ENCODE data around the gene LRRC4. TPM values are rescaled to one million over a fixed set of nuclear protein-coding genes. Genes with fewer than 3 reads are reported as not detected.

Gene LRRC4
- polyA plus RNA-seq, 3 donors = 0.17 to 3.1 (median 1.5) TPM

DNA sequence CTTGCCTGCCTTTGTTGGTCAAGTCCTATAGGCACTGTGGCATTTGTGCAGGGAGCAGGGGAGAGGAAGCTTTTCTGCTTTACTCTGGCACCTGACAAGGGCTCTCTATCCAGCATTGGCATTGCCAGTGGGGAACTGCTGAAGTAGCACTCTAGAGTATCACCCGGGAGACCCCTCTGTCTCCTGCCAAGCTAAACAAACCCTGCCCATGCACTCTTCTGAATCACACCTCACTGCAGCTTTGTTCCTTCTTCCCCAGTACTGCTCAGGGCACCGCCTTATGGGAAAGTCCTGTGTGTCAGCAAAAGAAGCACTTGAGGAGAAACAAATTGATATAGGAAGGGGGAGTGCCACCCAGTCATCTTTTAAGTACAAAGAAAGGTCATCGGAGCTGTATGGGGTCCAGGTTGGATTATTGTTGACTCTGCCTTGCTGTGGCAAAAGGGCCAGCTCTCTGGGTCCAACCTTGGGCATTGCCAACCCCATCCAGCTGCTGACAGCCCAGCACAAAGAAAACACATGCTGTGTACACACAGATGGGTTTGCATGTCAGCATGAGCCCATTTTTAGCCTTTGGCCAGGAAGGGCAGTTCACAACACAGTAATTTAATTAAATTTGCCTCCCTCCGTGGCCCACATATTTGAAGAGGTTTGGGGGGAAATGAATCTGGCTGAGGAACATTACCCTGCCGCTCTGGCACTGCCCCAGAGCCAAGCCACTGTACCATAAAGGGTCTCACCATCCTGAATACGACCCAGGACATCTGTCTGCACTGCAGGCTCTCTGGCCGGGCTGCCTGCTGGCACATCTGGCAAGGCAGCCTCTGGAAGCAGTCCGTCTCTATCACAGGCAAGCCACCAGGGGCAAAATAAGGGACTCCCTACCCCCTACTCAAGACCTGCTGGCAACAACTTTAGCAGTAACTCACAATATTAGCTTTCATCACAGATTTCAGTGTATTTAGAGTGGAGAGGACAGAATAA lies 13.1 kb downstream of the LRRC4 start:
- WGBS, 3 donors = 60 to 80% (median 80%) methylated on average over 8 of the region's 8 CpGs
- no peak overlapping the region for H3K27ac ChIP-seq (ENCODE audit: low read depth, low read length)

DNA sequence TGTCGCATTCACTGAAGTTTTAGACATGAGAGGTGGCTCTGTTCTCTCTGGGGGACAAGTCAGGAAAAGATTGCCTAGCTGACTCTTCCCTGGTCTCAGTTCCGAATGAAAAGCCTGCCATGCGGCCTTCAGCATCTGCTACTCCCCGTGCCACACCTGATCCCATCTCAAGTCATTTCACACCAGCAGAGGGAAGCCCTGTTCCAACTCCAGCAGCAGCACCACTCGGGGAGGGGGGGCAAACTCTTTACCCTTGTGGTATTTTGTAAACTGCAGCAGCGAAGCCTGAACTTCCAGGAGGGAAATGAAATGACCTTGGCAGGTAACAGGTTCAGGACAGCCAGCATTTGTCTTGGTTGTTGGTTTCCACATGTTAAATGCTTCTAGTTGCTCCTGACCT lies 13.8 kb downstream of the LRRC4 start:
- H3K27ac ChIP-seq (ENCODE audit: low read depth, low read length) = no peak overlapping the region
- WGBS, 3 donors = 55 to 86% (median 86%) methylated on average over 6 of the region's 6 CpGs

DNA sequence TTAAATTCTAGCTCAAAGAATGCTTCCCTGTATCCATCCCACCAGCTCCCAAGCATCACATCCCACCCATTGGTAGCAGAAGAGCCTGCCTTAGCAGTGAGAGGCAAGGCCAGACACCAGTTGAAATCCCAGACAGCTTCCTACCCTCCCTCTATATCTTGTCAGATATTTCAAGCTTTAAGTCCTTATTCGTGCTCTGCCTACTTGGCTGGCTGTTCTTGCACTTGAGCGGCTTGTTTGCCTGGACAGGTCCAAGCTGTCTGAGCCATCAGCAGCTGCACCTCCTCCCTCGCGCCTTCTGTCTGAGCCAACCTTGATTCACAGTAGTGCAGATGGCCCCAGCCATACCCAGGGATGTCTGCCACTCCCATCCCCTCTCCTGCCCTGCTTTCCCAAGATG lies 16.4 kb downstream of the LRRC4 start:
- H3K27ac ChIP-seq (ENCODE audit: low read depth, low read length) = no peak overlapping the region
- WGBS, 3 donors = 74 to 89% (median 84%) methylated on average over 4 of the region's 4 CpGs

DNA sequence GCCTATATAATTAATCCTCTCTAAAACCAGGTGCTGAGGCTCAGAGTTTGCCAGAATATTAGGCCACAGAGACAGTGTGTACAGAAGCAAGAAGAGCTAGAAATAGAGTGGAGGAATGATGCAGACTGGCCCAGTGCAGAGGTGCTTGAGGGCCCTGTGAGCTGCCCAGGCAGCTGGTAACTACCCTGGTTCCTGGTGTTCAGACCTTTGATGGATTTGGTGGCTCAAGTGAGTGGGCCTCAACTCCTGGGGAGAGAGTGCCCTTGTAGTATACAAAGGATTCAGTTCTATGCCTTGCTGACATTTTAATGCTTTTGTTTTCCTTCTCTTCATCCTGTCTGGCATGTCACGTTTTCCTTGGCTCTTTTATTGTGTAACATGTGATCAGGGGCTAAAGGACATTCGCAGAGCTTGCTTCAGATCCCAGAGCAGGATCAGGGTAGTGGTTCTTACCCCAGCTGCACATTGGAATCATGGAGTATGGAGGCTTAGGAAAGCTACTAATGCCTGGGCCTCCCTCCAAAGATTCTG lies 20.0 kb downstream of the LRRC4 start:
- no peak overlapping the region for H3K27ac ChIP-seq (ENCODE audit: low read depth, low read length)
- WGBS, 3 donors = 44 to 75% (median 56%) methylated on average over 2 of the region's 2 CpGs

DNA sequence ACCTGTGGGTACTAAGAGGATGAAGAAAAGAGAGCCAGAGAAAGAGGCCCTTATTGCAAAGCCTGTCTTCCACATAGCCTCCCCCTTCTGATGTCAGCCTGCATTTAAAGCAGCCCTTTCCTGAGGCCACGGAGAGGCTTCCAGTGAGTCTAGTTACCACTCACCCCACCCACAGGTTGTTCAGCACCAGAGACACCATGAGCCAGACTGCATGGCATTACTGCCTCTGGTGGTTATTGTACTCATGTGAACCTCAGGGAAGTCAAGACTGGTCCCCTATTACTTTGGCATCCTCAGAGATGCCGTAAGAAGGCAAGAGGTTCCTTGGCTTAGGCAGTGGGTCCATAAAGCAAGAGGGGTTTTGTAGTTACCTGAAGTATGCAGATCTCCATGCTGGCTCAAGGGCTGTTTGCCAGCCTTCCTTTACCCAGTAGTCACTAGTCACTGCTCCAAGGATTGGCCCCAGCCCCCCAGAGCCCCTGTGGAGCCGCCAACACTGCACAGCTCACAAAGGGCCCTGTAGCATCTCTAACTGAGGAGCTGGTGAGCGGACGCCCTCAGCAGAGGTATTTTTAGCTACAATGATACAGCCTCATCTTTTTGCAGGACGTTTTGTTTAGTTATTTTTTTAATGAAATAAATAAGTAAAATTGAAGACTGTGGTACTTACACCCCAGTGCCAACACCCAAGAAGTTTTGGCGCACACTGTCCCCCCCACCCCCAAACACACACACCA lies 20.7 kb downstream of the LRRC4 start:
- WGBS, 3 donors = 84 to 91% (median 89%) methylated on average over 7 of the region's 7 CpGs
- H3K27ac ChIP-seq (ENCODE audit: low read depth, low read length) = no peak overlapping the region

DNA sequence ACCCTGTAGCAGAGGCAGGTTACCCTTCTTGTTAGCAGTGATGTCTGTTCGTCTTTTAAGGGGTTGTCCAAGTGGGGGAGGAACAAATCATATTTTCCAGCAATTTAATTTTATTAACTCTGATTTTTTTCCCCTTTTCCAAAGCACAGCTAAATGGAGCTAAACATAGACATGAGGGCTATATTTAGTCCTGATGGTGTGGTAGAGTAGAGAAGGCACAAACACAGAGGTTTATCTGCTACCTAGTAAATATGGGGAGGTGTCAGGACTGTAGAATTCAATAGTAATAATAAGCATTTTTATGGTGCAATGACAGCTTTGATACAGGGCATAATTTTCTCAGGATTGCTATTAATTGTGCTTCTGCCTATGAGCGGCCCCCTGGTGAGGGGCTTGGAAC lies 22.5 kb downstream of the LRRC4 start:
- H3K27ac ChIP-seq (ENCODE audit: low read depth, low read length) = no peak overlapping the region
- WGBS, 3 donors = 94 to 96% (median 95%) methylated on average over 2 of the region's 2 CpGs

- 73 to 90% (median 87%) methylated on average over 5 of the region's 5 CpGs for WGBS, 3 donors
- no peak overlapping the region for H3K27ac ChIP-seq (ENCODE audit: low read depth, low read length)
These were observed 23.1 kb downstream of the LRRC4 start for GRCh38 chr7:128008141-128008540.

DNA sequence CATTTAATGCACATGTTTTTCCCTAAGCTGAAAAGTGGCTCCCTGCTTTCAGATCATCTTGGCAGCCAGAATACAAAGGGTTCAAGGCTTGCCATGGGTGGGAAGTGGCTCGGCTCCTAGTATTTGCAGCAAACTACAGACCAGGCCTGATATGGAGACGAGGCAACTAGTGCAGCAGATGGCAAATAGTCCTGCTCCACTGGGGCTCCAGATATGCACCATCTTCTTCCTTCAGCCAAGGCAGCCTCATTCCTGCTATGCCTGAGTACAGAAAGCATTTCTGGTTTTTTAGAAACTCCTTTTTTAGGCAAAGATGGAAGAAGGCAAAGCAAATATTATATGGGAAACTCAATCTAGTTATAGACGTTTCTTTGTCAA lies 23.9 kb downstream of the LRRC4 start:
- WGBS, 3 donors = 48 to 92% (median 91%) methylated on average over 3 of the region's 3 CpGs
- no peak overlapping the region for H3K27ac ChIP-seq (ENCODE audit: low read depth, low read length)

DNA sequence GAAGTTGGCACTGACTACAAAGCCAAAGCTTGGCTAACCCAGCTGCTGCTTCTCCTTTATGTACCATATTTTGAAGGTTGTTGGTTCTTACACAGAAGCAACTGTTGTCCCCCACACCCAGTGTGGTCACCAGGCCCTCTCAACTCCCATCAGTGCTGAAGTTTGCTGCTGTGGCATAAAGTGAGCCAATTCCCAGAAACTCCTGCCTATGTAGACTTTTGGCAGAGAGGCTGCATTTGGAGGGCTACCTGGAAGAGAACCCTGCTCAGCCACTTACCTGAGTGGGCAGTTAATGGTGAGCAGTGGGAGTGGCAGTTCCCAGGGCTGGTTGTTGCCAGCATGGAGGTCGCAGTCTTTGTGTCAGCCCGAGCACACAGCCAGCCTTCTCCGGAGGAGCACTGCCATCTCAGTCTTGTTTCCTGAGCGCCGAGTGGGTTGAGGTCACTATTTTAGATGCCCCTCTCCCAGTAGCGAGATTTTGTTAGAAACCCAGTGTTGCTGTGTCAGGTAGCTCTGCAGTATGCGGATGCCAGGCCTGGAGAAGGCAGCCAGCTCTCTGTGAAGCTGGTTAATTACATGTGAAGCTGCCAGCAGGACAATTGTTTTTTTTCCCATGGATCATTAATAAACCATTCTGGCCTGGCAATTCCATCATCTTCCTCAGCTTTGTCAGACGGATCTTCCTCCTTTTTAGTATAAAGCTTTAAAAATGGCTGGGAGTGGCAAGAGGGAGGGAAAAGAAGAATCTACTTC lies 24.5 kb downstream of the LRRC4 start:
- no peak overlapping the region for H3K27ac ChIP-seq (ENCODE audit: low read depth, low read length)
- WGBS, 3 donors = 73 to 97% (median 97%) methylated on average over 8 of the region's 8 CpGs

- 29 to 91% (median 89%) methylated on average over 3 of the region's 3 CpGs for WGBS, 3 donors
- H3K27ac ChIP-seq (ENCODE audit: low read depth, low read length) = no peak overlapping the region
These were observed 25.5 kb downstream of the LRRC4 start for GRCh38 chr7:128005759-128006159.

GRCh38 chr7:128005117-128005516 lies 26.1 kb downstream of the LRRC4 start:
- no peak overlapping the region for H3K27ac ChIP-seq (ENCODE audit: low read depth, low read length)
- 69 to 93% (median 87%) methylated on average over 7 of the region's 7 CpGs for WGBS, 3 donors

DNA sequence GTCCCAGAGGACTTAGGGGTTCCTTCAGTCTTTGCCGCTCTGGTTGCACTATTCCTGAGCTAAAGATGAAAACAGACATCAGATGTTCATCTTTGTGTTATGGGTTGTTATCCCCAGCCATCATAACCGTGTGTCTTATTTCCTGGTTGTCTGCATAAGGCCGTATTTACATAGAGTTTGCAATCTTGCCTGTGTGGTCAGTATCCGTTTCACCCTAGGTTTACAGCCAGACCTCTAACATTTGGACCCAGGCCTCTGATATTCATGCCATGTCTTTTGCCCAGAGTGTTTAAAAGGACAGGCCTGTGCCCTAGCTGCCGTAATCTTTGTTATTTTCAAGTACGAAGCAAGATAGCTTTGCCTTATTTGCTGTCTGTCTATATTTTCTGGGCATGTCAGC lies 26.6 kb downstream of the LRRC4 start:
- 64 to 94% (median 91%) methylated on average over 6 of the region's 6 CpGs for WGBS, 3 donors
- H3K27ac ChIP-seq (ENCODE audit: low read depth, low read length) = no peak overlapping the region

GRCh38 chr7:128003787-128004186 lies 27.4 kb downstream of the LRRC4 start:
- WGBS, 3 donors = 44 to 68% (median 50%) methylated on average over 2 of the region's 2 CpGs
- no peak overlapping the region for H3K27ac ChIP-seq (ENCODE audit: low read depth, low read length)

DNA sequence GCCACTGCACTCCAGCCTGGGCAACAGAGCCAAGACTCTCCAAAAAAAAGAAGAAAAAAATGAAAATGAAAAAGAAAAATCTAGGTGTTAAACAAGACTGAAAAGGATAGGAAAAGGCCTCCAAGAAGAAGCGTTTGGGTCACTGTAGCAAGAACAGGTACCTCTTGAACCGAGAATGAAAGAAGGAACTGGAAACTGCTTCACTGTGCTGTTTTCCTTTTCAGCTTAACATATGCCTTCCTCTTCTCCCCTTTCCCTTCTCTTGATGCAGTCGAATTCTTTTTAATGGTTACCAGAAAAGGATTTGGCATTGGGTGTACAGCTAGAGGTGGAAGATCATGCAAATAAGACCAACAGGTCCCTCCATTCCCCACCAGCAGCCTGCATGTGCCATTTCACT lies 28.1 kb downstream of the LRRC4 start:
- no peak overlapping the region for H3K27ac ChIP-seq (ENCODE audit: low read depth, low read length)
- 67 to 83% (median 76%) methylated on average over 3 of the region's 3 CpGs for WGBS, 3 donors

GRCh38 chr7:128000854-128001265 lies 30.4 kb downstream of the LRRC4 start:
- 53 to 75% (median 64%) methylated on average over 6 of the region's 6 CpGs for WGBS, 3 donors
- no peak overlapping the region for H3K27ac ChIP-seq (ENCODE audit: low read depth, low read length)

DNA sequence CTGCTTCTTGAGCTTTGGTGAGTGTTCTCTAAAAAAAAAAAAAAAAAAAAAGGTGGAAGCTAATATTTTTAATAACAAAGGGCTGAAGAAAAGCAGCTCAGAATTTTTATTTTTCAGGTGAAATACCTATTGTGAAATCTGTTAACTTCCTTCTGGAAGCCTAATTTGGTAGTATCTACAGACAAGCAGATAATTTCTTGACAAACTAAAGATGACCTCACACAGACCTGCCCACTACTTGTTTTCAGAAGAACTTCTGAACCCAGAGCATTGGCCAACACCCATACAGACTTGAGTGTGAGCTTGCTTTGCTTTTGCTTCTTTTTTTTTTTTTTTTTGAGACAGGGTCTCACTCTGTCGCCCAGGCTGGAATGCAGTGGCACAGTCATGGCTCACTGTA lies 31.2 kb downstream of the LRRC4 start:
- 90 to 100% (median 100%) methylated on average over 1 of the region's 1 CpG for WGBS, 3 donors

DNA sequence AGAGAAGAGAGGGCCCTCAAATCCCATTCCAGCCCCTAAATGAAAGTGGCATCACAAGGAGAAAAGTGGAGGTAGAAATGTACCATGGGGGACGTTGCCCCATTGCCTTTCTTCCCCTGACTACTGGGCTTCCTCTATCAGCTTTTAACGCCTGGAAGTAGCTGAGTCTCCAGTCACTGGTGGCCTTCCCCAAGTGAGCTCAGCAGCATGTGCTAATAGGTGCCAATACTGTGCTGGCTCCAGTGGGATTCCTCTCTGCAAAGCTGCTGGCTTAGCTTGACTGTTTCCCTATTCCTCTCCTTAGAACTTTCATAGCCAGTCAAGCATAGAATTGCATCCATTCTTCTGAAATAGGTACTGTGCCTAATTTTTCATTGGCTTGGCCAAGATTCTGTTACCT lies 32.6 kb downstream of the LRRC4 start:
- WGBS, 3 donors = 77 to 92% (median 82%) methylated on average over 2 of the region's 2 CpGs
- H3K27ac ChIP-seq (ENCODE audit: low read depth, low read length) = no peak overlapping the region

More for the DNA sequence above, 31.2 kb downstream of the LRRC4 start:
- no peak overlapping the region for H3K27ac ChIP-seq (ENCODE audit: low read depth, low read length)

DNA sequence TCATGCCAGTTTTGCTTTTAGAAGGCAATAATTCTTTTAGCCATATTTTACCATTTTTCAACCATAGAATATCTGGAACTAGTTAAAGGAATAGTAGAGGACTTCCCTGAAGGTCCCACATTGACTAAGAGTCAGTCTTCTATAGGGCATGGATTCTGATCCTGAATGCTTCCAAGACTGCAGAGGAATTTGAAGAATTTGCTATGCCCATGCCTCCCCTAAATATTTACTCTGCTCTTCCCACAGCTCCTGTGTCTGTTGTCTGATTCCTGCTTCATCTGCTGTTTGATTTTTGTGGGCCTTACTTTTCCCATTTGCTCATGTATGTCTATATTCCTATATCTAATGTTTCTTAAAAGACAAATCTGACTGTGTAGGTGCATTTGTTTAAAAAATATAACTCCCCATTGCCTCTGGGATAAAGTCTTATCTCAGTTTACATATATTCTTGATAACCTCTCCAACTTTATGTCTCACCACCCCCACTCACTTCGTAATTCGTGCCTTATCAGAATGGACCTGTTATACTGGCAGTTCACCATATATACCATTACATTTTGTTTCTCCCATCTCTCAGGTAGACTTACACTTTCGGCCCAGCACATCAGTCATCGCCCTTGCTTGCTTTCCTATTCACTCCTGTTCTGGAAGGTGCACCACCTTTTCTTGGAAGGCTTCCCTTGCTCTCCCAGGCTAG lies 33.9 kb downstream of the LRRC4 start:
- WGBS, 3 donors = 57 to 90% (median 85%) methylated on average over 4 of the region's 4 CpGs
- no peak overlapping the region for H3K27ac ChIP-seq (ENCODE audit: low read depth, low read length)

All from adipose tissue (tissue), 3 donors.